Measurements from ENCODE around the gene B4GALNT1. TPM values are rescaled to one million over a fixed set of nuclear protein-coding genes. Genes with fewer than 3 reads are reported as not detected.

B4GALNT1 gene
- total RNA-seq, 1 experiment from 2014 or later: 31.3 TPM

- Histone ChIP-seq H3K79me2 (ENCODE audit: insufficient read depth, low read length) (peaks cover 14% of the 10 kb centered on the region), H3K4me3 (replicated peaks in 1 of 2; ENCODE audit: low read depth in 1 of 2, low read length in 2 of 2) (peak within 1 kb of the TSS; percentile 94 to 95), H3K9me3 (ENCODE audit: control insufficient read depth in 1 of 2, insufficient read depth in 1 of 2, low read depth in 1 of 2, low read length in 2 of 2) (no peaks in the 10 kb centered on the region), H3K27ac (ENCODE audit: low read depth, low read length) (peak within 1 kb of the TSS; percentile 42), H3K4me1 (ENCODE audit: control insufficient read depth in 1 of 2, insufficient read depth in 2 of 2, low read length in 2 of 2) (peaks cover 6 to 18% of the 10 kb centered on the region in 2 experiments; a peak in 3 of 4 replicates), H3K4me2 (ENCODE audit: low read length) (peak within 1 kb of the TSS; percentile 77), H3K9ac (ENCODE audit: low read length) (peak within 1 kb of the TSS; percentile 81), H3K27me3 (ENCODE audit: insufficient read depth, low read length) (no peaks in the 10 kb centered on the region), H4K20me1 (ENCODE audit: insufficient read depth) (no peaks in the 10 kb centered on the region), H3K9me2 (ENCODE audit: insufficient read depth) (no peaks in the 10 kb centered on the region), H2AFZ (ENCODE audit: low read depth, low read length, poor library complexity, severe bottlenecking) (peak within 1 kb of the TSS; percentile 66), H3K36me3 (ENCODE audit: control insufficient read depth in 1 of 2, insufficient read depth in 2 of 2, low read length in 2 of 2) (peaks cover 3 to 10% of the 10 kb centered on the region in 2 experiments; a peak in 2 of 4 replicates)
- intact Hi-C loops (cut with micrococcal nuclease): loop anchor here (2.0 kb wide), 1 partner anchor 42 kb away; the partner anchor contains the start of gene B4GALNT1
- DNase-seq (ENCODE audit: low read depth, low spot score) (peak; percentile 61), ATAC-seq (peak; percentile 94)
- BruUV-seq (replicated peaks): no TSS peak
- ChIA-PET RAD21 (ENCODE audit: low non-redundant PET in 1 of 2, low total read pairs in 2 of 2, uncharacterized antibody in 2 of 2, unreplicated experiment in 2 of 2) (no interaction called here), POLR2A (no interaction called here), CTCF (interaction anchor here (3.4 kb wide), 1 partner anchor 8 kb away, joined by 18 read pairs; no protein-coding TSS in a partner anchor)
- 0 out of 2 replicates have a peak, but pooled peaks have one; percentile 50 for TF ChIP-seq SP1 (IDR thresholded peaks at IDR 0.05; ENCODE audit: low read depth)
- TF ChIP-seq, protein P1, sequence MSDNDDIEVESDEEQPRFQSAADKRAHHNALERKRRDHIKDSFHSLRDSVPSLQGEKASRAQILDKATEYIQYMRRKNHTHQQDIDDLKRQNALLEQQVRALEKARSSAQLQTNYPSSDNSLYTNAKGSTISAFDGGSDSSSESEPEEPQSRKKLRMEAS (IDR thresholded peaks at IDR 0.05): peak; percentile 85
- no peak for TF ChIP-seq JUND (IDR thresholded peaks at IDR 0.05)
- TF ChIP-seq POLR2A (IDR thresholded peaks at IDR 0.05; ENCODE audit: borderline replicate concordance, extremely low read depth, insufficient read depth, insufficient read length): peak; percentile 89
- 0 out of 2 replicates have a peak, but pooled peaks have one; percentile 44 for TF ChIP-seq CBX3 (IDR thresholded peaks at IDR 0.05; ENCODE audit: low read depth)
- no peak for TF ChIP-seq RAD21 (IDR thresholded peaks at IDR 0.05; ENCODE audit: low read depth)
- TF ChIP-seq FOSL1 (IDR thresholded peaks at IDR 0.05; ENCODE audit: low read depth): no peak
- TF ChIP-seq REST (IDR thresholded peaks at IDR 0.05; ENCODE audit: low read depth): no peak
- TF ChIP-seq ZBTB33 (IDR thresholded peaks at IDR 0.05; ENCODE audit: extremely low read depth, insufficient replicate concordance, low read length): no peak
- TF ChIP-seq ELF1 (IDR thresholded peaks at IDR 0.05; ENCODE audit: borderline replicate concordance, low read depth): peak; percentile 92
- TF ChIP-seq EZH2 (IDR thresholded peaks at IDR 0.05): no peak
- peak; percentile 86 for TF ChIP-seq SIN3A (IDR thresholded peaks at IDR 0.05; ENCODE audit: low read depth)
- TF ChIP-seq POLR2AphosphoS5 (IDR thresholded peaks at IDR 0.05; ENCODE audit: low read depth, low read length): peak; percentile 96
- TF ChIP-seq SRF (IDR thresholded peaks at IDR 0.05; ENCODE audit: low read depth): no peak
- no peak for TF ChIP-seq ZFX (IDR thresholded peaks at IDR 0.05)
- peak; percentile 72 for TF ChIP-seq YY1 (IDR thresholded peaks at IDR 0.05; ENCODE audit: extremely low read depth, insufficient replicate concordance, low read depth, low read length)
- TF ChIP-seq ZNF274 (IDR thresholded peaks at IDR 0.05; ENCODE audit: low read depth, low read length): no peak
- TF ChIP-seq ATF3 (IDR thresholded peaks at IDR 0.05): no peak
- no peak for TF ChIP-seq TCF7L2 (IDR thresholded peaks at IDR 0.05; ENCODE audit: borderline replicate concordance, extremely low read depth, insufficient read depth, insufficient read length)
- no peak for TF ChIP-seq CEBPB (IDR thresholded peaks at IDR 0.05; ENCODE audit: low read depth)
Observed at GRCh38 chr12:57590864-57591781, 41.9 kb downstream of the B4GALNT1 start, which contains the start of gene PIP4K2C. Gene PIP4K2C, plus strand, starts transcription at chr12:57591192. Its CDS starts 98 bp downstream, at chr12:57591290.

Data from HCT116 (cell line).